COLO668 (cell line): ENCODE results near the gene TRIM67.

Experiments
- DNase-seq: peaks from one replicate; lab custom pipeline; 2025; ENCODE audit not compliant: unreplicated experiment; lab: John Stamatoyannopoulos, UW

TRIM67 gene

GRCh38 chr1:231232870-231233734 lies 71.2 kb downstream of the TRIM67 start:
- DNase-seq, result no peak

DNA sequence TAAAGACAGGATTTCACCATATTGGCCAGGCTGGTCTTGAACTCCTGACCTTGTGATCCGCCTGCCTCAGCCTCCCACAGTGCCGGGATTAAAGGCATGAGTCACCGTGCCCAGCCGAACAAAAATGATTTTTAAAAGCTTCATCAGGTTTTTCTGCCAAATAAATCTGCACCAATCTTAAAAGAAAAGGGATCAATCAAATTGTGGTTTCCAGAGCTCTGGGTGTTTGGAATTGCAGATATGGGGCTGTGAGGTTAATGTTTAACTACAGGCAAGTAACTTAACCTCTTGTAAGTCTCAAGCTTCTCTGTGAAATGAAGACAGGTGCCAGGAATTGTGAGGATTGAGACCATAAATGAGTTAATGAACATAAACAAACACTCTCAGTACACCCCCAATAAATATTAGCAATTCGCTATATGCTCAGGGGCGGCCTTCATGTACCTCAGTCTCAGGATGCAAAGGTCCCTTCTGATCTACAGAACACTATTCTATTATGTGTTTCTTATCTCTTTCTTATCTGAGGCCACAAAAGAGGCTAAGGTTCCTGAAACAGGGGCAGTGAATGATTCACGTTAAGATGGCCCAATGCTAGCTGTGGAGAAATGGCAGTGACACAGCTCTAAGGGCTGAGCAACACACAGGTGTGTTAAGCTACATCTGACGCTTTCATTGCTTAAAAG lies 72.0 kb downstream of the TRIM67 start:
- DNase-seq, result no peak

DNA sequence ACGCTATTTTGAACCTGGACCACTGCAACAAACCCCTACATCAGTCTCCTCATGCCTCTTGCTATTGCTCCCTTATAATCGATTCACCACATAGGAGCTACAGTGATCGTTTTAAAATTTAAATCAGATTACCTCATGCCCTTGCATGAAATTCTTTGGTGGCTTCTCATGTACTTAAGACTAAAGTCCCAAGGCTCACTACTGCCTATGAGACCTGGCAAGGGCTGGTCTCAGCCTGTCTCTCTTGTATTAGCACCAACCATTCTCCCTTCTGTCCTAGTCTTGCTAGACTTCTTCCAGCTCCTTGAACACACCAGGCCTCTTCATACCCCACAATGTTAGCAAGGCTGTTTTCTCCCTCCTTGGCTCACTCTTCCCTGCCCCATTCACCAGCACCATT lies 72.6 kb downstream of the TRIM67 start:
- no peak for DNase-seq

DNA sequence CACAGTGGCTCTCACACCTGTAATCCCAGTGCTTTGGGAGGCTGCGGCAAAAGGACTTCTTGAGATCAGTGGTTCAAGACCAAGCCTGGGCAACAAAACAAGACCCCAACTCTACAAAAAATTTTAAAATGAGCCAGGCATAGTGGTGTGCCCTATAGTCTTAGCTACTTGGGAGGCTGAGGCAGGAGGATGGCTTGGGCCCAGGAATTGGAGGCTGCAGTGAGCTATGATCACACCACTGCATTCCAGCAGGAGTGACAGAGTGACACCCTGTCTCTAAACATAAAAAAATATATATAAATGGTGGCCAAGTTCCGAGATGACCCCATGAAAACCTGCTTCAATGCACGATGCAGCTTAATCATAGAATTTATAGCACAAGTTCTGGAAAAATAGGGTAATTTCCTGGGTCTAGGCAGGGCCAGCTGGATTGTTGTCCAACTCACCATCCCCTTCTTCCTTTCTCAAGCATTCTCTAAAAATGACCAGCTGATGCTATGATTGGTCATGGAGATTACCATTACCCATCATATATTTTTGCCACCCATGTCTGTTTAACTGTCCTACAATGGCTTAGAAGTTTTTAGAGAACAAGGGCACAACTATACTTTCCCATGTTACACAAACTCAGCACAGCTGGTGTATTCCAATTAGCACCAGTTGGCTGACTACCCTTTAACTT lies 73.8 kb downstream of the TRIM67 start:
- DNase-seq, result no peak

- peak; percentile 44 for DNase-seq
These were observed 74.3 kb downstream of the TRIM67 start for GRCh38 chr1:231236208-231236591.

- no peak for DNase-seq
These were observed 75.1 kb downstream of the TRIM67 start for GRCh38 chr1:231236938-231237337.

DNA sequence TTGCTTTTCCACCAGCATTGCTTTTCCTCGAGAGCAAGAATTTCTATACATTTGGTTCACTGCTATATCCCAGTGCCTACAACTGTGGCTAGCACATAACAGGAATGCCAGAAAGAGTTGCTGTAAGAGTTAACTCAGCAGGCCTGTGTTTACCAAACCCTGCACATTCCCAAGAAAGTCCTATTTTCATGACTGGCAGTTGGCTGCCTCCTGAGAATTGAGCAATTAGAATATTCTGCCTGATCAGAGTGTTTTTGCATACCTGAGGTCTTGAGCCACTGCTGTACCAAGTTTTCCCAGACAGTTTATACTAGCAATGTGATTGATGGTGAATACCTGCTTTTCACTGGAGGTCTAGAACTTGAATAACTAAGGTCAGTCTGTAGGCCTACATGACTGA lies 76.4 kb downstream of the TRIM67 start:
- no peak for DNase-seq

DNA sequence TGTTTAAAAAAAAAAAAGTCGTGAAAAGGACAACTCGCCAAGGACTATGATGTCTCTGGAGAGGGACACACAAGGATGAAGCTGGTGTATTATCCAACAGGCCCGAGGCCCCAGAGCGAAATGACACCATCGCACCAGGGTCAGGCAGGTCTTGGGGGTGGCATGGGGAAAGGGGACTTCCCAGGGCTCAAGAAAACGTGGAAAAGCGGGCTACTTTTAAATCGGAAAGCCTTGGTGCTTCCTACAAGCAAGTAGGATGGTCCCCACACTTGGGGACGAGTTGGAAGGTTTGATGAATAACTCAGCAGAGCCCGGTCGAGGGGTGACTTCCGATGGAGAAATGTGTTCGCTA lies 78.6 kb downstream of the TRIM67 start:
- DNase-seq, result peak; percentile 48

DNA sequence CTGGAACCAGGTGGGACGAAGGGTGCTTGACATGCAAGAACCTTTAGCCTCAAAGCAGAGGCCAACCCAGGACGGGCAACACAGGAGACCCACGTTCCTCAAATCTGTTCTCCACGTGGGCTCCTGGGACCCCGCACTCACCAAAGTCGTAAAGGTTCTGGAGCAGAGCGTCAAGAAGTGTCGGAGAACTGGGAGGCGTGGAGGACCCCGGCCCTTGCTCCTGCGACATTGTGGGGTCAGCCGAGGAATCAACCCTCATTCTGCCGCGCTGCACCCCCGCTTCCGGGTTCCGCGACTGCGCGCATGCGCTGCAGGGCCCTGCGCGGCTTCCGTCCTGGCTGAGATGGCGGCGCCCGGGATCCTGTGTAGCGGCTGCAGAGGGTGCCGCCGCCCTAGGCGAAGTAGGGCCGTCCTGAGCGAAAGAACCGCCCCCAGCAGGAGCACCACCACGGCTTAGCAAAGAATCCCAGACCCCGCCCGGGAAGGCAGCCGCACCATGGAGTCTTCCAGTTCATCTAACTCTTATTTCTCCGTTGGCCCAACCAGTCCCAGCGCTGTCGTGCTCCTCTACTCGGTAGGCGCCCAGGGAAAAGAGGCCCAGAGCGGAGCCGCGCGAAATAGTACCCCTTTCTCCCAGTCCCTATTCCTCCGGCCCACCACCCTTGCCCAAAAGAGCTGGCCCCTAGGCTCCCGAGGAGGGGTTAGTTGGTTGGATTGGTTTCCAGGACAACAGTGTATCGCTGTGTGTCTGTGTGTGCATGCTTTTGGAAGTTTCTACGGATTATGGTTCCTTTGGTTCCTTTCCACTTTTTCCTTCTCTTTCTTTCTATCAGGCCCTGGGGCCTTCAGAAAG lies 79.3 kb downstream of the TRIM67 start, which contains the start of gene GNPAT:
GNPAT (plus strand) TSS at position 330 of the 853 bp plus-strand sequence; CDS start at position 497, 167 bp downstream.
- peak; percentile 94 for DNase-seq

- no peak for DNase-seq
These were observed 79.9 kb downstream of the TRIM67 start for GRCh38 chr1:231241750-231242149.

DNA sequence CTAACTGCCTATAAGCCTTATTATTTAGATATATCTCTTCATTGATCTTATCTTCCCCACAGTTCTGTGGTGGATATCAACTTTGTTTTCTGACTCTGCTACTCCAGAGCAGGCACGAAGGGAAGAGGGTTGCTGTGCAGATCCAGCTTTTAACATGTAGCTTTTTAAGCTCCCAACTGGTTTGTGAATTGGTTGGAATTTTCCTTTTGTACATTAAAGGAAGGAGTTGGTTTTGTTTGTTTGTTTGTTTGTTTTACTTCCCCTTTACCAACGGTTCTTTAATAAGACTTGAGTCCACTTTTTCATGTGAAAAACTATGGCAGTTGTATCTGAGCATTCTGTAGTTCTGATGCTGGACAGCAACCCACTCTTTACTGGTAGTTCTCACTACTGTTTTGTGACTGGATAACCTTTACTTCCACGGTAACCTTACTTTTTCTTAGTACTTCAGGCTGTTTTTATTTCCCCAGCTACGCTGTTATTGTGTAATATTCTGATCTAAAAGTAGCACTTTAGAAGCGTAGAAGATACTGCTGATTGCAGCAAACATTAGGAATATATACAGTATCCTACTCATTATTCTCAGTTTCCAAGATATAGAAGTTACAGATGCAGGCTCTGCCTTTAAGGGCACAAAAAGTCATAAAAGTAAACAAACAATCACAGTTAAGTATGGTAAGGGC lies 80.8 kb downstream of the TRIM67 start:
- DNase-seq, result no peak

- no peak for DNase-seq
These were observed 86.9 kb downstream of the TRIM67 start for GRCh38 chr1:231248778-231249177.

GRCh38 chr1:231252336-231252735 lies 90.5 kb downstream of the TRIM67 start:
- peak; percentile 16 for DNase-seq

DNA sequence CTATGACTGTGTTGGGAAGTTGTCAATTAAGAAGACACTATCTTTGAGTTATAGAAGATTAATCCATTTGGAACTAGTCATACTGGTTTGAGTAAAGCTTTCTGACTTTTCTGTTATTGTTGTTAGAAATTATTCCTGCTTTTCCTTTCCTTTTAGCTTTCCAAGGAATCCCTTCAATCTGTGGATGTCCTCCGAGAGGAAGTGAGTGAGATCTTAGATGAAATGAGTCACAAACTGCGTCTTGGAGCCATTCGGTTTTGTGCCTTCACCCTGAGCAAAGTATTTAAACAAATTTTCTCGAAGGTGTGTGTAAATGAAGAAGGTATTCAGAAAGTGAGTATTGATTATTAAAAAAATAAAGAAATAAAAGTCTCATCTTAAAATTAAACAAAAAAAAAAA lies 98.5 kb downstream of the TRIM67 start:
- no peak for DNase-seq

- DNase-seq, result no peak
These were observed 102.8 kb downstream of the TRIM67 start for GRCh38 chr1:231264642-231265041.

DNA sequence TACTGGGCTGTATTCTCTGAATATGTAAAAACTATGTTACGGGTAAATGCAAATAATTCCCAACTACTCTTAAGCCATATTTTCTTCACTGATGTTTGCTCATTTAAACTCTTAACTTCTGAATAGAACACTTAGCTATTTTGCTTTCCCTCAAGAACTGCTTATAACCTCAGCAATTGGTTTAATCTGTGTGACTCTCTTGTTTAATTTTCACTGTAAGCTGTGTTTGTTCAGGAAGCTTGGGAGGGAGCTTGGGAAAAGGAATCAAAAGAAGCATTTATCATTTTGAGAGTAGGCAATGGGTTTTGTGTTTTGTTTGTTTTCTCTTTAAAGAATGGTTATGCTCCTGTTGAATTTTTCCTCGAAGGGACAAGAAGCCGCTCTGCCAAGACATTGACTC lies 103.5 kb downstream of the TRIM67 start:
- DNase-seq, result no peak

GRCh38 chr1:231266811-231267322 lies 105.0 kb downstream of the TRIM67 start:
- DNase-seq, result no peak
